WI38 (cell line): ENCODE data around the gene FCHO2.

Source experiments
- H3K4me3 ChIP-seq: 2 replicates; pipeline ENCODE4 v1.5.1; 2011; ENCODE audit warnings: low read depth, mild to moderate bottlenecking, control low read depth, low read length
- CTCF ChIP-seq: IDR thresholded peaks from 2 replicates; pipeline ENCODE4 v1.5.1; 2012; ENCODE audit warnings: low read depth, mild to moderate bottlenecking, control low read depth, low read length

Gene FCHO2

GRCh38 chr5:72943307-72943706 lies 12.5 kb upstream of the FCHO2 start:
- TF ChIP-seq CTCF = no peak

GRCh38 chr5:72947498-72947897 lies 8.3 kb upstream of the FCHO2 start:
- TF ChIP-seq CTCF = no peak
- no peak overlapping the region for H3K4me3 ChIP-seq

More at GRCh38 chr5:72943307-72943706, 12.5 kb upstream of the FCHO2 start:
- no peak overlapping the region for H3K4me3 ChIP-seq

- no peak for TF ChIP-seq CTCF
- H3K4me3 ChIP-seq = no peak overlapping the region
These were observed 6.4 kb upstream of the FCHO2 start for GRCh38 chr5:72949481-72949880.

GRCh38 chr5:72951671-72952468 lies 4.0 kb upstream of the FCHO2 start:
- no peak overlapping the region for H3K4me3 ChIP-seq
- no peak for TF ChIP-seq CTCF

GRCh38 chr5:72954389-72954788 lies 1.5 kb upstream of the FCHO2 start:
- no peak for TF ChIP-seq CTCF
- H3K4me3 ChIP-seq = no peak overlapping the region; the same call in 1 of the 2 replicates

- TF ChIP-seq CTCF = no peak
- peak overlapping the region; percentile 83 for H3K4me3 ChIP-seq
These were observed 586 bp upstream of the FCHO2 start for GRCh38 chr5:72955143-72955767.
